BE2C (cell line): ENCODE data around the gene KDM2B.

Experiments
- DNase-seq: peaks from one replicate; pipeline ENCODE4 v3.0.0-alpha.2; 2020
- H3K27me3 ChIP-seq: fragments of 250-450 bp; sonication (Bioruptor Pico); 2 replicates; pipeline ENCODE4 v1.5.1; 2020; ENCODE audit warnings: mild to moderate bottlenecking
- H3K36me3 ChIP-seq: fragments of 250-450 bp; sonication (Bioruptor Pico); 2 replicates; pipeline ENCODE4 v1.5.1; 2020; ENCODE audit warnings: mild to moderate bottlenecking
- H3K4me1 ChIP-seq: fragments of 250-450 bp; sonication (Bioruptor Pico); 2 replicates; pipeline ENCODE4 v1.5.1; 2020
- H3K4me3 ChIP-seq: 2 replicates; pipeline ENCODE4 v1.5.1; 2011; ENCODE audit warnings: low read depth, low read length
- H3K9me3 ChIP-seq: fragments of 250-450 bp; sonication (Bioruptor Pico); 2 replicates; pipeline ENCODE4 v1.5.1; 2020
- TF ChIP-seq, protein P1 (sequence below): IDR thresholded peaks from 2 replicates; pipeline ENCODE4 v1.5.1; 2012; ENCODE audit warnings: mild to moderate bottlenecking, low read depth, low read length

The KDM2B gene

DNA sequence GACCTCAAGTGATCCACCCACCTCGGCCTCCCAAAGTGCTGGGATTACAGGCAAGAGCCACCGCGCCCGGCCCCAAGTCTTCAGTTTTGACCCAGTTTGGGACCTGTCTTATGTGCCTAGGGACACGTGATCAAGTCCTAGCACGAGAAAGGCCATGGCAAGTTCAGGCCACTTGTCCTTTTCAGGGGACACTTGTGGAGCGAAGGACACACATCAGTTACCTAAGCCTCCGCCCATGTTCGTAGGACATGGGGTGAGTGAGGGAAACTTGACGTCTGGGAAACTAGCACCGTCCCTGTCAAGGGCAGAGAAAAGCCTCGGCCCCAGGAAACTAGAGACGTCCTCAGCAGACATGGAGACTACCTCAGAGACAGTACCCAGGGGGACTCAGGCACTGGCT lies 60.7 kb downstream of the KDM2B start:
- Histone ChIP-seq H3K4me3 (no peak overlapping the region), H3K36me3 (no peaks in the 10 kb centered on the region; the same call in 1 of the 2 replicates), H3K4me1 (no peaks in the 10 kb centered on the region; the same call in 1 of the 2 replicates), H3K27me3 (no peaks in the 10 kb centered on the region), H3K9me3 (no peaks in the 10 kb centered on the region)
- DNase-seq, result no peak
- TF ChIP-seq, protein P1, sequence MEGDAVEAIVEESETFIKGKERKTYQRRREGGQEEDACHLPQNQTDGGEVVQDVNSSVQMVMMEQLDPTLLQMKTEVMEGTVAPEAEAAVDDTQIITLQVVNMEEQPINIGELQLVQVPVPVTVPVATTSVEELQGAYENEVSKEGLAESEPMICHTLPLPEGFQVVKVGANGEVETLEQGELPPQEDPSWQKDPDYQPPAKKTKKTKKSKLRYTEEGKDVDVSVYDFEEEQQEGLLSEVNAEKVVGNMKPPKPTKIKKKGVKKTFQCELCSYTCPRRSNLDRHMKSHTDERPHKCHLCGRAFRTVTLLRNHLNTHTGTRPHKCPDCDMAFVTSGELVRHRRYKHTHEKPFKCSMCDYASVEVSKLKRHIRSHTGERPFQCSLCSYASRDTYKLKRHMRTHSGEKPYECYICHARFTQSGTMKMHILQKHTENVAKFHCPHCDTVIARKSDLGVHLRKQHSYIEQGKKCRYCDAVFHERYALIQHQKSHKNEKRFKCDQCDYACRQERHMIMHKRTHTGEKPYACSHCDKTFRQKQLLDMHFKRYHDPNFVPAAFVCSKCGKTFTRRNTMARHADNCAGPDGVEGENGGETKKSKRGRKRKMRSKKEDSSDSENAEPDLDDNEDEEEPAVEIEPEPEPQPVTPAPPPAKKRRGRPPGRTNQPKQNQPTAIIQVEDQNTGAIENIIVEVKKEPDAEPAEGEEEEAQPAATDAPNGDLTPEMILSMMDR, result no peak

DNA sequence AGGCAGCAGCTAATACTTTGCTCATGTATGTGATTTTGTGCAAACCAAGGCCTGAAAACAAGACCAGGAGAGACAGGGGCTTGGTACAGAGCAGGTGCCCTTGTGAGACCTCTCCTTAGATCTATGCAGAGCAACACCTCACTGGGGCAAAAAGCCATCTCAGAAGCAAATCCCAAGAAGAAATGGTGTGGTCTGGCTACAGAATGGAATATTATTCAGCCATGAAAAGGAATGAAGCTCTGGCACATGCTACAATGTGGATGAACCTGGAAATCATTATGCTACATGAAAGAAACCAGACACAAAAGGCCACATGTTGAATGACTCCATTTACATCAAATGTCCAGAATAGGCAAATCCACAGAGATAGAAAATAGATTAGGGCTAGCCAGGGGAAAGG lies 61.6 kb downstream of the KDM2B start:
- H3K9me3 ChIP-seq, result no peaks in the 10 kb centered on the region
- DNase-seq, result no peak
- no peaks in the 10 kb centered on the region; the same call in 1 of the 2 replicates for H3K36me3 ChIP-seq
- TF ChIP-seq, protein P1, result no peak
- no peak overlapping the region for H3K4me3 ChIP-seq
- no peaks in the 10 kb centered on the region for H3K27me3 ChIP-seq
- H3K4me1 ChIP-seq, result no peaks in the 10 kb centered on the region; the same call in 1 of the 2 replicates

DNA sequence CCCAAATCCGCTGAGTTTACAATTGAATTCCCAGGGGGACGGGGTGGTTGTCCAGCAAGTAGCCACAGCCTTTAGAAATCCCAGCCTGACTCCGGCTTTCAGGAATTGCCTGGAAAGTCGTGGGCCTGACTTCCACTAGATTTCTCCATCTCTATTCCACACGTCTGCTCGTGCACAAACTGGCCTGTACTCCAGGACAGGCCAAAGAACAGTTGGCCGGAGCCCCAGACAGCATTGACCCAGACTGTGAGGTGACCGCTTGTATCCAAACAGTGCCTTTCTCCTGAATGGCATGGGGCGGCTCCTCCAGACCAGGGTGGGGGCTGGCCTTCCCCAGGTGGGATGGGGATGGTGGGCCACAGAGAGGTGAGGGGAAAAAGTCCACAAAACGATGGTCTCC lies 62.2 kb downstream of the KDM2B start:
- Histone ChIP-seq H3K36me3 (no peaks in the 10 kb centered on the region; the same call in 1 of the 2 replicates), H3K27me3 (no peaks in the 10 kb centered on the region), H3K4me1 (peaks cover 3% of the 10 kb centered on the region; the same call in 1 of the 2 replicates), H3K9me3 (no peaks in the 10 kb centered on the region), H3K4me3 (no peak overlapping the region)
- no peak for DNase-seq
- TF ChIP-seq, protein P1, result no peak

DNA sequence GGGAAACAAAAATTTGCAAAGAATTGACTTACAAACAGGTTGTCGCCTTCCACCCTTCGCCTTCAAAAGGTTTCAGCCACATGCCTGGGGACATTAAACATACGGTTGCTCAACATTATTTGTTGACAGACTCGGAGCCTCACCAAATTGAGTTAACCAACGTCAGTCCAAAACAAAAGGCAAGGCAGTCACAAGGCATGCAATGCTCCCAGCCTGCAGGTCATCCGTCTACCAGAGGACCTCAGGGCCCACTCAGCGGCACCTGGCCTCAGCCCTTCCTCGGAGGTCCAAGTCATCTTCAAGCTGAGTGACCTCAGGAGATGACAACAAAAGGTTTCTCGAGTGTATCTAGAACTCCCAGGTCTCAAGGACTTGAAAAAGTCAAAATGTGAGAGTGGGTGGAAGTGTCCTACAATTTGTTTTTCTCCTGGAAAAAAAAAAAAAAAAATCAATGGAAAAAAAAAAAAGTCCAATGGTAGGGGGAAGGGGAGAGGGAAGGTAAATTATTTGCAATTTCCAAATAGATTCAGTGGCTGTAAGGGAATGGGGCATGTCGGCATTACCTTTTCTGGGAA lies 64.3 kb downstream of the KDM2B start:
- TF ChIP-seq, protein P1, result no peak
- no peaks in the 10 kb centered on the region for H3K9me3 ChIP-seq
- no peak for DNase-seq
- peaks cover 1% of the 10 kb centered on the region; the same call in 1 of the 2 replicates for H3K36me3 ChIP-seq
- no peak overlapping the region for H3K4me3 ChIP-seq
- peaks cover 7% of the 10 kb centered on the region; the same call in 1 of the 2 replicates for H3K4me1 ChIP-seq
- H3K27me3 ChIP-seq, result no peaks in the 10 kb centered on the region

DNA sequence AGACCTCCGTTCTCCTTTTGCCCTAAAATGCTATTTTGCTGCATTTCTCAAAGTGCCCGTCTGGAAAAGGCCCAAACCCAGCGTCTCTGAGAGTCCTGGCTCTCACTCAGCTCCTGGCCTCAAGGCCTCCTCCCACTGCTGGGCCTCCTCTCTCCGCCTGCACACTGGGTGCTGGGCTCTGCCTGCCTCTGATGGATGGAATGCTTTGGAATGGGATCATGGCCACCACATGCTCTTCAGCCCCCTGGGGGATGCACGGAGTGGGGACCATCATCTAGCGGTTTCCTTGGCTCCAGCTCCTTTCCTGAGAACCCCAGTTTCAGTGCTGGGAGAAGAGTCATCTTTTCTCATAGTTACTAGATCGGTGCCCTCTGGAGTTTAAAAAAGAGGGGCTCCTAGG lies 65.2 kb downstream of the KDM2B start:
- Histone ChIP-seq H3K9me3 (no peaks in the 10 kb centered on the region), H3K4me1 (peaks cover 7% of the 10 kb centered on the region; the same call in 1 of the 2 replicates), H3K36me3 (peaks cover 3% of the 10 kb centered on the region; the same call in 1 of the 2 replicates), H3K4me3 (no peak overlapping the region), H3K27me3 (no peaks in the 10 kb centered on the region)
- no peak for DNase-seq
- TF ChIP-seq, protein P1, result no peak

DNA sequence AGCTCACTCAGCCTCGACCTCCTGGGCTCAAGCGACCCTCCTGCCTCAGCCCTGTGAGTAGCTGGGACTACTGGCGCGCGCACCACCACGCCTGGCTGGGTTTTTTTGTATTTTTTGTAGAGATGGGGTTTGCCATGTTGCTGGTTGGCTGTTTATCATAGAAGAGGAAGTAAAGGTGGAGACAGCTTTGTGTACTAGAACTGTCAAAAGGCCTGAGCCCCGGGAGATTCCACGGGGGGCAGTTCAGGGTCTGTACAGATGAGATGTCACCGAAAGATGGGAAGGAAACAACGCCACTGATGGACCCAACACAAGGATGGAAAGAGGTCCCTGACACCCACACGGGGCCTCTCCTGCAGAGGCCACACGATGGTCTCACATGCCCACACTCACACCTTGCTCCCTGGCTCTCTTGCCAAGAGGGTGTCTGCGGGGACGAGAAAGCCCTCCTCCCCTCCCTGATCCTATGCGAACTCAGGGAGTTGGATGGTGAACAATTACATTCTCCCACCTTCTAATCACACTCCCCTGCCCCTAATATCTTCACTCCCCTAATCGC lies 66.6 kb downstream of the KDM2B start:
- Histone ChIP-seq H3K4me3 (no peak overlapping the region), H3K9me3 (no peaks in the 10 kb centered on the region), H3K36me3 (peaks cover 7% of the 10 kb centered on the region; the same call in 1 of the 2 replicates), H3K4me1 (peaks cover 7% of the 10 kb centered on the region; the same call in 1 of the 2 replicates), H3K27me3 (no peaks in the 10 kb centered on the region)
- TF ChIP-seq, protein P1, result no peak
- no peak for DNase-seq
